ENCODE results near the gene HOXB2.
A peak's percentile ranks its signal among the peaks of the same experiment; 100 is the strongest.

The HOXB2 gene

DNA sequence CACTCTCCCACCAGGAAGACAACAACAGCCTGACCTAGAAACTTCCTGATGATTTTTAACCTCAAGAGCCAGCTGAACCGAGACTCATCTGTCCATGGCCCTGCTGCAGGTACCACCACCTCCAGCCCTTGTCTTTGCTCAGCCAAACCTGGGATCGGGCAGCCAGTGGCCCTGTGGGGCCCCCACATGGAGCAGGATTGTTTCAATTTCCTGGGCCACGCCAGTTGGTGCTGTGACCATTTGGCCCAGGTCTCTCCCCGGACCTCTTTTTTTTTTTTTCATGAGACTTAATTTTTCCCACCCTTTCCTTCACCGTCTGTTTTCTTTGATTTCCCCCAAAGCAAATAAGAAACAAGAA lies 8.3 kb upstream of the HOXB2 start:
- DNase-seq (ENCODE audit: low read depth in 2 of 2) = no peak

DNA sequence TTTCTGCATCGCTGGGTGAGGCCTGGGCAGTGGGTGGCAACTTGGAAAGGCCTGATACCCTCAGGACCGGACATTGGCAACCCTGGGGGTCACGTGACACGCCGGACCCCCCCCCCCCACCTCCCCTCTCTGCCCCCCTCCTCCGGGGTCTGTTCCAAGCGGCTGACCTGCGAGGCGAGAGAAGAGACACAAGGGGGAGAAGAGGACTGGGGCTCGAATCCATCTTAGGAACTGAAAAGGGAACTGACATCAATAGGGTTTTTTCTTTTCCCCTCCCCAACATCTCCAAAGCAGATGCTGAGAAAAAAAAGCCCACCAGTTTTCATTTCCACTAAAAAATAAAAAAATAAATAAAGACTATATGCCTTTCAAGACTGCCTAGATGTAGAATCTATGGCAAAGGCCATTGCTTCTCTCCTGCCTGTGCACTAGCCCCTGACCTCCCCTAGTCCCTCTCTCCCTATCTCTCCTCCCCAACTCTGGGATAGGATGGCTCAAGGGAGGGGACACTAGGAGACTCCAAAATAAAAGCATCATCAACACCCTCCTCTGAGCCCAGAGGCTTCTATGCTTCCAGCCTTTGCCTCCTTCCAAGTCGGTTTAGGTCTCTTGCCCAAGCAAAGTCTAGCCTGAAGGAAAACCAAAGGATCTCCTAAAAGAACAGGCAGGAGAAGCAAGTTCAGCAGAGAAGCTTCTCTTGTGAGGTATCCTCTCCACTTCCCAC lies 7.7 kb upstream of the HOXB2 start:
- DNase-seq (ENCODE audit: low read depth in 2 of 2) = no peak

DNA sequence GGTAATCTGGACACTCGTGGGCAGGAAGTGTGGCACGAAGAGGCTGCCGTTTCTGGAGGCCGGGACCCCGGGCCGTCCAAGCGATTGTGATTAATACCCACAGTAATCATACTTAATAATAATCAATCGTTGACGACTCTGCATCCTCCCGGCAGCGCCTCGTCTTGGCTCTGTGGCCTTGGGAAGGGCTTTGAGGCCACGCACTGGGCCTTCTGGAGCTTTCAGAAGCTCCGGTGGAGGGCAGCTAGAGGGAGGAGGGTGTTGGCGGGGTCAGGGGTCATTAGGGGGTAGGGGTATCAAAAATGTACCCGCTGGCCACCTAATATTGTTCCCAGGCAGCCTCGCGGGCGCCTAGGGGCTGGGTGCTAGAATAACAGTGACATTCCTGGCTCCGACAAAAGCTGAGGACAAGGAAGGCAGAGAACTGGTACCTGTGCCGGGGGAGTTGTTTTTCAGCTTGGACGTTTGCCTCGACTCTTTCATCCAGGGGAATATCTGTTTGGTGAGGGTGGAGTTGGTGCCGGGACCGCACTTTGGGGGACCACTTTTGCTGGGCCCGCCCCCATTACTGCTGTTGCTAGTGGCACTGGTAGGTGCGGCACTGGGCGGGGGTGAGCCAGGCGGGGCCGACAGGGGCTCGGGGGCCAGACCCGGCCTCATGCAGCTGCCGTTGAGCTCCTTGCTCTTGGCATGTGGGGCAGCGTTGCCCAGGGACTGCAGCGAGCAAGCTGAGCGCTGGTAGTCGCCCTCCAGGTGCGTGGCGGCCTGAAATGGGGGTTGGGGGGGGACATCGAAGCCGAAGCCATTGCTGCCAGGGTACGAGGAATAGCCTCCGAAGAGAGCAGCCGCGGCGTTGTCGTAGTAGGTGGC lies 6.9 kb upstream of the HOXB2 start:
- DNase-seq (ENCODE audit: low read depth in 2 of 2) = no peak

DNA sequence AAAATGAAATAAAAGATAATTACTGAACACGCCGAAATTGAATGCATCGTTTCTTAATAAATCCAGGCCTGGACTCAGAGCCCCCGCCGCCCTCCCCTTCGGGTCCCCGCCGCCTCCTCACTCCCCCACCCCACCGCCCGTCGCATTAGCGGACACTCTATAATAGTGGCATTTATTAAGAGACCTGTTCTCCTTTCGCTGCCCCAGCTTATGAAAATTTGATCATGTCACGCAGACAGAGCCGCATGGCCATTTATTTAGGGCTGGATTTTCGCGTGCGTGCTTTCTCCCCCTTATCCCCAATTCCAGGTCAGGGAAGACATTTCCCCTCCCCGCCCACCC lies 6.3 kb upstream of the HOXB2 start:
- DNase-seq (ENCODE audit: low read depth in 2 of 2) = no peak

DNA sequence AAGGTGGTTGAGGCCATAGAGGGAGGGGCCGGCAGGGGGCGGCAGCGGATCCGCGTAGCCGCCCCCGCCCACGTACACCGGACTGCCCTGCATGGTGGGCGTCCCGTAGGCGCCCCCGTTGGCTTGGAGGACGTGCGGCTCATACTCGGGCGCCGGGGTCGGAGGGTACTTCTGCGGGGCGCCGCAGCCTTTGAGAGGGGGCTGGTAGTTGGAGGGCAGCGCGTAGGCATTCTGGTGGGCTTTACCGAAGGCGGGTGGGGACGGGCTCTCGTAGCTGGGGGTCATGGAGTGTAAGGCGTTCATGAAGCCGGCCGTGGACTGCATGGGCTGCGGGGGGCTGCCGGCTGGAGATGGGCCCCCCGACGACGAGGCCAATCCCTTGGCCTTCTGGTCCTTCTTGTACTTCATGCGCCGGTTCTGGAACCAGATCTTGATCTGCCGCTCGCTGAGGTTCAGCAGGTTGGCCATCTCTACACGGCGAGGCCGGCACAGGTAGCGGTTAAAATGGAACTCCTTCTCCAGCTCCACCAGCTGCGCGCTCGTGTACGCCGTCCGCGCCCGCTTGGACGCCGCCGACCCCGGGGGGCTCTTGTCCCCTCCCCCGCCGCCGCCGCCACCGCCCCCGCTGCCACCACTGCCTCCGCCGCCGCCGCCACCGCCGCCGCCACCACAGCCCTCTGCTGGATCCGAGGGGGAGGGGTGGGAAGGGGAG lies 5.7 kb upstream of the HOXB2 start:
- DNase-seq (ENCODE audit: low read depth in 2 of 2) = no peak

DNA sequence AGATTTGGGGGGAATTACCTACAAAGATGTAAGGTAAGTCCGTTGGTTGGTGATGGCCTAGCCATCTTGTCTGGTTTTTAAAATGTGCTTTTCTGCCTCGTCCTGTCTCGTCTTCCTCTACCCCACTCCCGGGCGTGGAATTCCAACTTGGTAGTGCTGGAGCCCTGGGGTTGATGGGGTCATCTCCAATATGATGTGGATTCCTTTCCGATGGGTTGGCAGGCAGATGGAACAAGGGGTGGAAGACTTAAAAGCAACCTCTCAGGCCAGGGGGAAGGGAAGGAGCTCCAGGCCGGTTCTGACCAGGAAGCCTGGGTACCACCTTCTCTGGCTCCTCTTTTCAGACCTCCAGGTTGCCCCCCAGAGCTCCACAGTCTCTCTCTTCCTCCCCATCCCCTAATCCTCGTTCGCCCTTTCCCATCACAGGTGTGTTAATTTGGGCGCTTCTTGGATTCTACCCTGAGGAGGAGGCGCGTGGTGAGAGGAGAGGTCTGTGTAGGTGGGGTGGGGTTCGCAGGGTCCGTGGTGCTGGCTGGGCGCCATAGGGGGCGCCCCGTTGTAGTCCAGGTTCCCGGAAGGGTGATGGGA lies 5.1 kb upstream of the HOXB2 start:
- no peak for DNase-seq (ENCODE audit: low read depth in 2 of 2)

DNA sequence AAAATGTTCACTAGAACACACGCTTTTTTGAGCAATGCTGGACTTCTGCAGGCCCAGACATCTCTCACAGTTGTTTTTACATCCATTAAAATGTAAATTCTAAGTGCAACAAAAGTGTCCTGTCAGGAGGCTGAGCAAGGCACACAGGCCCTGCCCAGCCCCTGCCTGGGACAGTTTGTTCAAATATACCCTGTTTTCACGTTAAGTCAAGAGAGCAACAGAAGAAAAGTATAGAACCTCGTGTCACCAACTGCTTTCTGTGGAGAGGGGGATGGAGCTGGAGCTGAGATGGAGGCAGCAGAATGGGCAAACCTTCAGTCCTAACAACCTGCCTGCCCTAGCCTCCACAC lies 4.3 kb upstream of the HOXB2 start:
- DNase-seq (ENCODE audit: low read depth in 2 of 2) = no peak

DNA sequence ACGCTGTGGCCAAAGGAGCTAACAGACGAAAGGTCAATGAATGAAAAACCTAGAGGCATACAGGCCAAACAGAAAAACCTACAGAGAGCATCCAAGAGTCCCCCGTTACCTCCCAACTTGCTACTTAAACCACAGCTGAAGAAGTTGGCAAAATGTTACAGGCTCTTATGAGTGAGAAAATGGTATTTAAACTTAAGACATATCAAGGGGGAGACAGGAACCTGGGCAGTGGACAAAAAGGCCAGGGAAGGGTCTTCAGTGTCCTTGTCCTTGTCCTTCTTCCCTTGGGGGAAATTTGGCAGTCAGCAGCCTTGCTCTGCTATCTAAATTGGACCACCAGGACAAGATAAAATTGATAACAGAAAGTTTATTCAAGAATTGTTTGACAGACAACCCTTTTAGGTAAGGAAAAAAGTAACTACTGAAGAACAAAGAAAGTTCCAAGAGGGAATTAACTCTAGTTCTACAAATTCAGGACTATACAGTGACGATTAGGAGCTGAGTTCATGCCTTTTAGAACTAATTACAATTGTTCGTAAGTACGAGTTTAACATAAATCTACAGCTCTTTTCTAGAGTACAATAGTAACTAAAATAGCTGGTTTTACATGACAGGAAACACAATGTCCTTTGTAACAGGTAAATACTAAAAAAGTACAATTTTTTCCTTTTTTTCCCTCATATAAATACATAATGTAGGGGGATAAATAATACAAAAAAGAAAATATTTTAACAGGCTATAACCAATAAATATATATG lies 3.8 kb upstream of the HOXB2 start:
- no peak for DNase-seq (ENCODE audit: low read depth in 2 of 2)

DNA sequence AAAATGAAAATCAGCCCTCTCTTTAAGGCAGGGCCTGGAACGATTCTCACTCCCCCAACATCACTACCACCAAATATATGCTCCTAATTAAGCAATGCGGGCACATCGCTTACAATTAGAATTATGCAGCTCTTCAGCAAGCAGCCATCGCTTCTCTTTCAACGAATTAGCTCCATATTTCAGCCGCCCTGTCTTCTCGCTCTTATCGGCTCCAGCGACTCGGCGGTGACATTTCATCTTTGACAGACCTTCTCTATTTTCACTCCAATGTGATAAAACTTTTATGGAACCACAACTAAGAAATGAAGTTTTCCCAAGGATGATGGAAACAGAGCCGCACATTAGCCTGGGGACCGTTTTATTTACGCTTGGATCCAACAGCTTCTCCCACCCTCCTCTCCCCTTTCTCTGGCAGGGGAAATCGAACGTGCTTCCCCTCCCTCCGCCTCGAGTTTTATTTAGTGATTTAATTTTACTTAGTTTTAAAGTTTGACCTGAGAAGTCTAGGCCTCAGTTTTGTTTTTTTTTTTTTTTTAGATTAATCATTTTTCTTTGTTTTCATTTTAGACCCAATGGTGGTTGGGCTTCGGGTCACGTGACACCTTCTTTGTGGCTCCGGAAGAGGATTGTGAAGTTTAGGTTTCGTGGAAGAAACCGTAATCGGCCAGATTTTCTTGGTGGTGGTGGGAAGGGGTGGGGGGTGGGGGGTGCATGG lies 3.1 kb upstream of the HOXB2 start:
- DNase-seq (ENCODE audit: low read depth in 2 of 2) = no peak

DNA sequence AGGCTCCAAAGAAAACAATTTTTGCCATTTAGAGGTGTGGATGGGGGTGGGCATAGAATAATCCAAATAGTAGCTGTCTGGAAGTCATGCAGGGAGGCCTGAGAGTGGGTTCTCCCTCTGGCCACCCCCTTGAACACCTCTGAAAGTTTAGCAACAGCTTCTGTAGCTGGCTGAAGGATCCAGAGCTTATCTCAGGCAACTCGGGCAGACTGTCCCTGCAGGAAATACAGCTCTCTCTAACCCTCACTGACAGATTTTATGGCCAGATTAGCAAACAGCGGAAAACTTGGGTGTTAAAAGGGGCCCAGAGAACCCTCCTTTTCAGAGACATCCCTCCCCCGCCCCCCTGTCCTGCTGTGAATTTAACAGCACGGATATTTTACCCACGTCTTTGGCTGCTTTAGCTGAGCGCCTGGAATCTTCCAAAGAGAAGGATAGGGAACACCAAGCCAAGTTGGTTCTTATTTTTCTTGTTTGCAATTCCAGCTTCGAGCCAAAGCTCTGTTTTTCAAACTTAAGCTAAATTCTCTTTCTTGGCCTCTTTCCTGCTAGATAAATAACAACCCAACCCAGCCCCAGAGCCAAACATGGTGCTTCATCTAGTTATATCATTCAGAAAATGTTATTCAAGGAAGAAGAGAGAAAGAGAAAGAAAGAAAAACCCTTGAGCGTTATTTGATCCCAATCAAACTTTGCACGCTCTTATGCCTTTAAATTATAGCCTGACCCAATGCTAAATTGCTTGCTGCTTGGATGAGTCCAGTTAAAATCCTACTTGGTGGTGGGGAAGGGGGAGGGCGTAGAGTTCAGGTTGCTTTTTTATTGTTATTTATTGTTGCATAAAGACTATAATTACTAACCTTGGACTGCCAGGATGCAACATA lies 2.3 kb upstream of the HOXB2 start:
- no peak for DNase-seq (ENCODE audit: low read depth in 2 of 2)

DNA sequence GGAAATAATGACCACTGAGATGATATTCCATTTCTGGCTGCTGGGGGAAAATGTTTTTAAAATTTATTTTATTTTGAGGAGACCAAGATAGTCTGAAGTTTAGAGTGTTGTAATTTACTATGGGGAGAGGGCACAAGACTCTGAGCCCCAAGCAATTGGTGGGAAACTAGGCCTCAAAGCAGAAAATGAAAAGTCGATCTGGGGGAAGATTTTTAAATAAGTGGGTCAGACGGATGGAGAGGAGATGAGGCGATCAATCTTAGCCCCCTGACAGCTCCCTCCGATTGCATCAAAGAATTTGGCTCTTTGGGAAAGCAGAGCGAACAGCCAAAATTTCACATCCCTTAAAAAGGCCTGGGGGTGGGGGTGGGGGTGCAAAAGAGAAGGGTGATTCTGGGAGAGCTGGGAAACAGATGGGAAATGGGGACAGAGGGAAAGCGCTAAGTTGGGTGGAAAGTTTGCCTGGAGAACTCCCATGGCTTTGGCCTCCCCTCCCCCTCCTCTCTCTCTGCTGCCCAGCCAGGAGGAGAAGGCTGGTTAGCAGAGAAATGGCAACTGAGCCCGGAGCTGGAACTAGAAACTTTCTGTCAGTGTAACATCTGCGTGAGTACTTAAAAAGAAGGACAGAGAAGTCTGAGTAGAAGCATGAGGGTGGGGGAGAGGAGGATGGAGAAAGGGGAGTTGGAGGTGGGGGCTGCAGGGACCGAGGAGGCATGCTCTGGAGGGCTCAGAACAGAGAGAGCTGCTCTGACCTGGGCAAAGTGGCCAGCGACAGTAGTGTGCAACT lies 1.4 kb upstream of the HOXB2 start:
- DNase-seq (ENCODE audit: low read depth in 2 of 2) = peak; percentile 67 to 73

DNA sequence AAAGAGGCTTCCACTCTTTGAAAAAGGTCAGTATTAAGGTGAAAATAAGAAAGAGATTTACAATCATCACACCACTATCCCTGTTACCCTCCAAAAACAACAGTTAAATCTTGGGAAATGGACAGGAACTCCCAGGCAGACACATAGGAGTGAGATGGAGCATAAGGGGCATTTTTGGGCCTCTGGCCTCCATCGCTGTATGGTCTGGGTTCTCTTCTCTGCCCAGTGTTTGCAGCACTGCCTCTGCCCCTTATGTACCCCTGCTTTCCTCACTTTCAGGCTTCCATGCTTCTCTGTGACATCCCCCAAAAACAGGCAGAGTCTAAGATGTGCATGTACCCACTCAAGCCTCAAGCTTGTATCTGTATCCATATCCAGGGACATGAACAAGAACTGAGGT lies 630 bp upstream of the HOXB2 start:
- DNase-seq (ENCODE audit: low read depth in 2 of 2) = no peak

DNA sequence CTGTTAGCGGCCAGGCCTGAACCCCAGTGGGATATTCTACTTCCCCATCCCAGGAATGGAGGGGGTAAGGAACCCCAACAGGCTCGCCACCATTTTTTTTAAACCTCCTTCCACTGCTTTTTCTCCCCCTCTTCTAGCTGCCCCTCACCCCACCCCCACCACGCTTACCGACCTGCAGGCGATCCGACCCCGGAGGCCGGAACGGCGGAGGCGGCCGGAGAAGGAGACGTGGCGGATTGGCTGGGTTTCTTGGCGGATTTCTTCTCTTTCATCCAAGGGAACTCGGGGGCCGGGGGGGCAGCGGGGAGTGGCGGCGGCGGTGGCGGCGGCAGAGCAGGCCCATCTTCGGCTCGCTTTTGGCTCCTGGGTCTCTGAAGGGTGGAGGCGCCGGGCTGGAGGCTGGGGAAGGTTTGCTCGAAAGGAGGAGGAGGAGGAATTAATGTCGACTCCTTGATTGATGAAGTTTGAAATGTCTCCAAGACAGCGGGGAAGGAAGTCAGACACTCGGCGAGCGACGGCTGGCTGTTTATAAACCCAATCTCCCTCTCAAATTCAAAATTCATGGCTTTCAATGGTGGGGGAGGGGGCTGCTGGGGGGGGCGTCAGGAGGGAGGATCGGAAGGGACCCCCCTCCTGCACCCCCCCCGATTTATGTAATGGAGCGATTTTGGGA lies 424 bp downstream of the HOXB2 start:
- peak; percentile 89 to 91 for DNase-seq (ENCODE audit: low read depth in 2 of 2)

DNA sequence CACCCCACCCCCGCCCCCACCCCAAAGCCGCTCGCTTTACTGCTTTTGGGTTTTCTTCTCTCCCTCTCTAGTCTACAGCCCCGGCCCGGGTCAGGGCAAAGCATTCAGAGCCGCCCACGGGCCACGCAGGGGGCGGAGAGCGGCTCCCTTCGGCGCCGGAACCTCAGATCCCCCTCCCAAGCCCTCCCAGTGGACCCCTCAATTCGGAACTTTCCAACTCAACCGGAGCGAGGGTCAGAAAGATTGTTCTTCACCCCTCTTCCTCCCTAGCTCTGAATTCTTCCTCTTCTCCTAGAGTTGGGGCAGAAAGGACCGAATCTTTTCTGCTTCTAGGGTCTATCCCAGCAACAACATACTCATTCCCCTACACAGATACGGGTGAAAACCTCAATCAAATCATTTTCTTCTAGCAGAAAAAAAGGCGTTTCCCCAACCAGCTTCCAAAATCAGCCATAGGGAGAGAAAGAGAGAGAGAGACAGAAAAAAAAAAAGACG lies 1.0 kb downstream of the HOXB2 start:
- DNase-seq (ENCODE audit: low read depth in 2 of 2) = no peak

DNA sequence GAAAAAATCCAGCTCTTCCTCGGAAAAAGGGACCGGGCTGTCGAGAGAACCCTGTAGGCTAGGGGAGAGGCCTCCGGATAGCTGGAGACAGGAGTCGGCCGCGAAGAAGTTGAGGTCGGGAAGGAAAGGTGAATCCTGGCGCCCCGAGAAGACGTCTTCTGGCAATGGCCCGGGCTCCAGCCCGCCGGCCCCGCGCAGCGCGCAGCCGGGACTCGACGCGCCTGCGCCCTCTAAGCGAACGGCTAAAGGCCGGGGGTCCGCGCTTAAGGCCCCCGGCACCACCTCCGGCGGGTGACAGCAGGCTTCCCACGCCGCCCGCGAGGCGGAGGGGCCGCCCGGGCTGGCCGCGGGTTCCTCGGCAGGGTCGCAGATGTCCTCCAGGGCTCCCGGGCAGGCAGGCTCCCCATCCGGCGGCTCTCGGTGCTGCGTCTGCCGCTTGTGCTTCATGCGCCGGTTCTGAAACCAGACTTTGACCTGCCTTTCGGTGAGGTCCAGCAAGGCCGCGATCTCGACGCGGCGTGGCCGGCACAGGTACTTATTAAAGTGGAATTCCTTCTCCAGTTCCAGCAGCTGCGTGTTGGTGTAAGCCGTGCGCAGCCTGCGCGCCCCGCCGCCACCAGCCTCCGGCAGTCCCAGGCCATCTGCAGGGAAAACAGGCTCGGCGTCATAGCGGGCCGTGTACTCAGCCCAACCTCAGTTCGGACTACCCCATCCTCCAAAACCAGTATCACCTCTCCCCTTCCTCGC lies 1.6 kb downstream of the HOXB2 start:
- DNase-seq (ENCODE audit: low read depth in 2 of 2) = no peak

DNA sequence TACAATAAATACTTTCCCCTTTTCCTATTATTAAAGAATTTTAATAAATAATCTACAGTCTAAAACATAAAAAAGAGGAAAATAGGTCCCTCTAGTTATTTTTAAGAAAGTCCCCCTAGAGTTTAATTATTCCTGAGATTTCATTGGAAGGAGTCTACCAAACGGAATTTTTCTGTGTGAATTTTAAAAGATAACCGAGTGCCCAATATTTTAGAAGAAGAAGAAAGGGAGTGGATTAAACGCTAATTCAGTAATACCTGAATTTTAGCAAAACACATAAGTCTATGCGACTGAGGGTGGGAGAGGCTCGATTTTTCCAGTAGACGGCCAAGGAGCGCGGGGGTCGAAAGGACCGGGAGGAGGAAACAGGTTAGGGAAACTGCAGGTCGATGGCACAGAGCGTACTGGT lies 2.2 kb downstream of the HOXB2 start:
- no peak for DNase-seq (ENCODE audit: low read depth in 2 of 2)

DNA sequence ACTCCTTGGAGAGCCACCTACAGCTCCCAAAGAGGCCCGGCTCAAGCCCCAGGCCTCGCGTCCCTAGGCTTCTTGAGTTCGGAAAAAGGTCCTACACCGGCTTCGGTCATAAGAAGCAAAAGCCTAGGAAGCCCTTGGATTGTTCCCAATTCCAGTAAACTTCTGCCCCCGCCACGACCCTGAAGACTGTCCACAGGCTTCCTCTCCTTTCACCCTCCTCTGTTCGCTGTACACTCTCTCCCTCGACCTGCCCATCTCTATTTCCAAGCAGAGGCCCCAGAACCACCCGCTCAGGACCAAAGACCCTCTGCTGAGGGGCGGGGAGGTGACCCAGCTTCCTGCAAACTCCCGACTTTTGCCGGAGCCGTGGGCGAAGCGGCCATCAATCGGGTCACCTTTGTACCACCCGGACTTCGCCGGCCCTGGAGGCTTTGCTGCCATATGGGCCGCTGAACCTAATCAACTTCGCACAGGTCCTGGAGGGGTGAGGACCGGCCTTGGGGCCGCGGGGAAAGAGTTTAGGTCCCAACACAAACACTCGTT lies 2.7 kb downstream of the HOXB2 start:
- no peak for DNase-seq (ENCODE audit: low read depth in 2 of 2)
